HCT116 (cell line): ENCODE data around the gene GCNT3. TPM values are rescaled to one million over a fixed set of nuclear protein-coding genes. Genes with fewer than 3 reads are reported as not detected.

Experiments used
- ATAC-seq: fragments of 200-7000 bp; cut with Tn5 transposase; 2 replicates; pipeline ENCODE4 v1.9.1; 2020; ENCODE audit warnings: mild to moderate bottlenecking, moderate library complexity
- BruUV-seq: library from RNA; stranded (reverse); fragments of 400-500 nt; replicated peaks from 2 replicates; lab custom pipeline; 2021; lab: Mats Ljungman, UMichigan
- CTCF ChIA-PET: fragments of 300-600 bp; sonication (Branson Sonifier 250); formaldehyde crosslinking; loops from one replicate; lab custom pipeline; 2021; ENCODE audit warnings: antibody characterized with exemption; lab: Charles Lee
- POLR2A ChIA-PET: fragments of 300-600, 350-600 bp; sonication (Branson Sonifier 250); formaldehyde crosslinking; loops from one replicate; lab custom pipeline; 2021; ENCODE audit warnings: antibody characterized with exemption; lab: Charles Lee
- RAD21 ChIA-PET, 2 experiments: fragments of 300-600 bp; sonication (Branson Sonifier 250); formaldehyde crosslinking; loops; one replicate each; lab custom pipeline; 2023; ENCODE audit warnings: low total read pairs in 2 of 2; ENCODE audit not compliant: uncharacterized antibody in 2 of 2, unreplicated experiment in 2 of 2, low non-redundant PET in 1 of 2; lab: Charles Lee
- DNase-seq: peaks from one replicate; pipeline ENCODE4 v3.0.0-alpha.2; 2010; ENCODE audit warnings: low read depth, low spot score
- H2AFZ ChIP-seq: fragments of 200-600 bp; shearing (Covaris generic), sonication (generic); 2 replicates; pipeline ENCODE4 v1.6.1; 2017; ENCODE audit warnings: low read depth, mixed run types, mixed read lengths, antibody characterized with exemption, low read length; ENCODE audit not compliant: poor library complexity, severe bottlenecking
- H3K27ac ChIP-seq: 2 replicates; pipeline ENCODE4 v1.5.1; 2012; ENCODE audit warnings: low read depth, low read length
- H3K27me3 ChIP-seq: fragments of 200-600 bp; sonication (generic); 2 replicates; pipeline ENCODE4 v1.6.1; 2016; ENCODE audit warnings: mixed run types, low read length, mixed read lengths; ENCODE audit not compliant: insufficient read depth
- H3K36me3 ChIP-seq, 2 experiments: fragments of 200-500 bp in 1 of 2; fragments of 200-600 bp in 1 of 2; sonication (Bioruptor generic) in 1 of 2; sonication (generic) in 1 of 2; 2 replicates each; pipeline versions ENCODE4 v1.5.1 to v1.6.1; 2014 to 2016; ENCODE audit warnings: low read length in 2 of 2, inconsistent platforms in 1 of 2, mixed read lengths in 1 of 2, mixed run types in 1 of 2; ENCODE audit not compliant: insufficient read depth in 2 of 2, control insufficient read depth in 1 of 2
- H3K4me1 ChIP-seq, 2 experiments: fragments of 200-600 bp in 1 of 2; sonication (generic) in 1 of 2; 2 replicates each; pipeline versions ENCODE4 v1.5.1 to v1.6.1; 2012 to 2017; ENCODE audit warnings: low read length in 2 of 2, inconsistent platforms in 1 of 2, mild to moderate bottlenecking in 1 of 2, mixed read lengths in 1 of 2, mixed run types in 1 of 2, moderate library complexity in 1 of 2; ENCODE audit not compliant: insufficient read depth in 2 of 2, control insufficient read depth in 1 of 2
- H3K4me2 ChIP-seq: fragments of 200-600 bp; sonication (generic); 2 replicates; pipeline ENCODE4 v1.6.1; 2017; ENCODE audit warnings: mixed run types, low read length, mixed read lengths
- H3K4me3 ChIP-seq, 2 experiments: fragments of 200-600 bp in 1 of 2; sonication (generic) in 1 of 2; replicated peaks in 1 of 2; 2 replicates each; pipeline ENCODE4 v1.5.1; 2011 to 2016; ENCODE audit warnings: low read length in 2 of 2, control low read depth in 1 of 2, low read depth in 1 of 2, mild to moderate bottlenecking in 1 of 2, mixed read lengths in 1 of 2, mixed run types in 1 of 2
- H3K79me2 ChIP-seq: fragments of 200-600 bp; sonication (generic); 2 replicates; pipeline ENCODE4 v1.6.1; 2017; ENCODE audit warnings: mild to moderate bottlenecking, mixed run types, low read length, moderate library complexity, mixed read lengths; ENCODE audit not compliant: insufficient read depth
- H3K9ac ChIP-seq: fragments of 200-600 bp; sonication (generic); 2 replicates; pipeline ENCODE4 v1.6.1; 2016; ENCODE audit warnings: low read length, mixed read lengths
- H3K9me2 ChIP-seq: fragments of 200-600 bp; sonication (generic), shearing (Covaris generic); 2 replicates; pipeline ENCODE4 v1.6.1; 2017; ENCODE audit warnings: mixed run types, mild to moderate bottlenecking, moderate library complexity; ENCODE audit not compliant: insufficient read depth
- H3K9me3 ChIP-seq, 2 experiments: fragments of 200-500 bp in 1 of 2; fragments of 200-600 bp in 1 of 2; sonication (Bioruptor generic) in 1 of 2; sonication (generic) in 1 of 2; 2 replicates each; pipeline ENCODE4 v1.6.1; 2014 to 2017; ENCODE audit warnings: low read length in 2 of 2, mixed read lengths in 2 of 2, inconsistent platforms in 1 of 2, low read depth in 1 of 2, mild to moderate bottlenecking in 1 of 2, mixed run types in 1 of 2, moderate library complexity in 1 of 2; ENCODE audit not compliant: control insufficient read depth in 1 of 2, insufficient read depth in 1 of 2
- H4K20me1 ChIP-seq: fragments of 200-600 bp; sonication (generic), shearing (Covaris generic); 2 replicates; pipeline ENCODE4 v1.6.1; 2017; ENCODE audit warnings: mixed run types, mild to moderate bottlenecking, moderate library complexity; ENCODE audit not compliant: insufficient read depth
- CBX3 ChIP-seq: IDR thresholded peaks from 2 replicates; pipeline ENCODE4 v1.6.1; 2012; ENCODE audit warnings: low read depth
- CEBPB ChIP-seq: IDR thresholded peaks from 2 replicates; pipeline ENCODE4 v1.6.1; 2012; ENCODE audit warnings: low read depth
- EGR1 ChIP-seq: IDR thresholded peaks from 2 replicates; pipeline ENCODE4 v1.6.1; 2012; ENCODE audit warnings: low read depth
- ELF1 ChIP-seq: IDR thresholded peaks from 2 replicates; pipeline ENCODE4 v1.6.1; 2012; ENCODE audit warnings: low read depth, borderline replicate concordance
- EZH2 ChIP-seq: fragments of 200-600 bp; sonication (generic); IDR thresholded peaks from 2 replicates; pipeline ENCODE4 v1.6.1; 2017; ENCODE audit warnings: antibody characterized with exemption, mixed run types
- EZH2phosphoT487 ChIP-seq: fragments of 200-600 bp; IDR thresholded peaks from 2 replicates; pipeline ENCODE4 v1.6.1; 2018; ENCODE audit warnings: antibody characterized with exemption, borderline replicate concordance
- FOSL1 ChIP-seq: IDR thresholded peaks from 2 replicates; pipeline ENCODE4 v1.6.1; 2012; ENCODE audit warnings: low read depth
- POLR2A ChIP-seq: IDR thresholded peaks from 2 replicates; pipeline ENCODE4 v1.7.0; 2011; ENCODE audit warnings: borderline replicate concordance; ENCODE audit not compliant: insufficient read depth, insufficient read length; ENCODE audit errors: extremely low read depth
- REST ChIP-seq: IDR thresholded peaks from 2 replicates; pipeline ENCODE4 v1.6.1; 2012; ENCODE audit warnings: low read depth
- SIN3A ChIP-seq: IDR thresholded peaks from 2 replicates; pipeline ENCODE4 v1.6.1; 2012; ENCODE audit warnings: low read depth
- SP1 ChIP-seq: IDR thresholded peaks from 2 replicates; pipeline ENCODE4 v1.6.1; 2012; ENCODE audit warnings: low read depth
- SRF ChIP-seq: IDR thresholded peaks from 2 replicates; pipeline ENCODE4 v1.6.1; 2012; ENCODE audit warnings: low read depth
- TCF7L2 ChIP-seq: IDR thresholded peaks from 2 replicates; pipeline ENCODE4 v1.7.0; 2011; ENCODE audit warnings: borderline replicate concordance, inconsistent platforms; ENCODE audit not compliant: insufficient read depth, insufficient read length; ENCODE audit errors: extremely low read depth
- YY1 ChIP-seq: IDR thresholded peaks from 2 replicates; pipeline ENCODE4 v1.6.1; 2011; ENCODE audit warnings: low read length, low read depth, moderate library complexity, mild to moderate bottlenecking; ENCODE audit not compliant: insufficient replicate concordance; ENCODE audit errors: extremely low read depth
- ZNF274 ChIP-seq: fragments of 200-500 bp; sonication (Bioruptor generic); IDR thresholded peaks from 2 replicates; pipeline ENCODE4 v1.6.1; 2014; ENCODE audit warnings: mild to moderate bottlenecking, low read depth, low read length, inconsistent platforms
- intact Hi-C: fragments of 100-400 bp; cut with micrococcal nuclease; formaldehyde crosslinking; loops from 2 replicates; pipeline ENCODE4 v1.10.0; 2022
- total RNA-seq: library from RNA; stranded (reverse); gene quantifications from one replicate; pipeline ENCODE4 v1.2.1, GENCODE V29; 2021; ENCODE audit not compliant: unreplicated experiment
- TF ChIP-seq, protein P1 (sequence below): IDR thresholded peaks from 2 replicates; pipeline ENCODE4 v1.6.1; 2011; ENCODE audit warnings: mild to moderate bottlenecking, low read length, moderate library complexity; ENCODE audit not compliant: insufficient replicate concordance; ENCODE audit errors: extremely low read depth
- TF ChIP-seq, protein P2 (sequence below), 3 experiments: fragments of 200-600 bp in 1 of 3; sonication (generic) in 1 of 3; IDR thresholded peaks in 2 of 3; conservative IDR thresholded peaks in 1 of 3; 2 replicates each; pipeline ENCODE4 v1.5.1; 2012 to 2017; ENCODE audit warnings: low read depth in 2 of 3, low read length in 2 of 3, antibody characterized with exemption in 1 of 3, borderline replicate concordance in 1 of 3, control low read depth in 1 of 3, mild to moderate bottlenecking in 1 of 3, mixed read lengths in 1 of 3, mixed run types in 1 of 3, moderate library complexity in 1 of 3; ENCODE audit not compliant: insufficient read depth in 1 of 3

The GCNT3 gene
- total RNA-seq, 1 experiment from 2014 or later: 5.6 TPM

DNA sequence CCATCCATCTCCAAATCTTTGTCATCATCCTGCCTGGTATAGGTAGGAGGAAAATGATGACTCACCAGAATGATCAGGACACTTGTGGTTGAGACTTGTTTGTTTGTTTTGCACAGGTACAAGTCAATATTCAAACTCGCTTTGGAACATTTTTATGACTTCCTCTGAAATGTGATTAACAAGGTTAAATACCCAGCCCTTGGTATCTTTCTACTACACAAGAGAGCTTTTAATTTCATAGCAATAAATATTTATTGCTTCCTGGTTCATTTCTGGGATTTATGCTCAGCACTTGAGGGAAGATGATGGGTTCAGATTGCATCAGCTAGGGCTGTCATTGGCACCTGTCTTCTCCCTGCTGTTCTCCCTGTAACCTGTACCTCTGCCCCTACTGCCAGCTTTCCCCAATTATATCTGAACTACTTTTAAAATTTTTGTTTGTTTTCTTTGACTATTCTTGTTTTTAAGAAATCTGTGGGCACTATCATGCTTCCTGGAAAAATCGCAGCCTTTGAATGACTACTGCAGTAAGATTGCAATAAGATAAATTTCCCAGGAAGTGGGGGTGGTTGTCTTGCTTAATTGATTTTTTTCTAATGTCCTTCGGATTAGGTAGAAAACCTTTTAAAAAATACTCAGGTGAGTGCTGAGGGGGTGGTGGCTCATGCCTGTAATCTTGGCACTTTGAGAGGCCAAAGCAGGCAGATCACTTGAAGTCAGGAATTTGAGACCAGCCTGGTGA, 24.3 kb upstream of the GCNT3 start (continued):
- no peak for TF ChIP-seq YY1
- TF ChIP-seq SP1: peak; percentile 84
- TF ChIP-seq EZH2phosphoT487: no peak

DNA sequence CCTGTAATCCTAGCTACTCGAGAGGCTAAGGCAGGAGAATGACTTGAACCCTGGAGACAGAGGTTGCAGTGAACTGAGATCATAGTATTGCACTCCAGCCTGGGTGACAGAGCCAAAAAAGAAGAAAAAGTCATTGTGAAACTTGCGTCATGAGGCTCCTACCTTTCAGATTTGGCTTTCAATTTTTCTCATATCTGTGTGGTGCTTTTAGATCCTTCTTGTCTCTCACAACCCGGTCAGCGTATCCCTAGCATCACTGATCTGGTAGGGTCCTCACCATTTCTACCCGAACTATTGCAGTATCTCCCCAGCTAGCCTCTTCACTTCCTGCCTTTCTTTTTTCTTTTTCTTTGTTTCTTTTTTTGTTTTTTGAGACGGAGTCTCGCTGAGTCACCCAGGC, 21.6 kb upstream of the GCNT3 start:
- intact Hi-C loops: no loop called here
- no peak overlapping the region for H3K4me3 ChIP-seq
- no peak overlapping the region for H3K9ac ChIP-seq
- POLR2A ChIA-PET: no interaction called here
- no peaks in the 10 kb centered on the region for H3K9me3 ChIP-seq
- RAD21 ChIA-PET: no interaction called here
- H3K79me2 ChIP-seq: no peaks in the 10 kb centered on the region
- no TSS peak for BruUV-seq
- no peak overlapping the region for H3K4me2 ChIP-seq
- no peaks in the 10 kb centered on the region for H3K9me2 ChIP-seq
- peaks cover 12 to 24% of the 10 kb centered on the region in 2 experiments for H3K4me1 ChIP-seq
- H2AFZ ChIP-seq: no peak overlapping the region
- no peak for DNase-seq
- CTCF ChIA-PET: no interaction called here
- H4K20me1 ChIP-seq: no peaks in the 10 kb centered on the region
- no peaks in the 10 kb centered on the region for H3K36me3 ChIP-seq
- H3K27me3 ChIP-seq: no peaks in the 10 kb centered on the region
- no peak for ATAC-seq
- H3K27ac ChIP-seq: no peak overlapping the region
- TF ChIP-seq ZNF274 (no peak), EZH2phosphoT487 (no peak), POLR2A (no peak), YY1 (no peak), EZH2 (no peak), EGR1 (no peak), SRF (no peak), FOSL1 (no peak), TCF7L2 (no peak), CBX3 (no peak), SP1 (no peak), CEBPB (no peak), REST (no peak), ELF1 (no peak), SIN3A (no peak)
- TF ChIP-seq, protein P1, sequence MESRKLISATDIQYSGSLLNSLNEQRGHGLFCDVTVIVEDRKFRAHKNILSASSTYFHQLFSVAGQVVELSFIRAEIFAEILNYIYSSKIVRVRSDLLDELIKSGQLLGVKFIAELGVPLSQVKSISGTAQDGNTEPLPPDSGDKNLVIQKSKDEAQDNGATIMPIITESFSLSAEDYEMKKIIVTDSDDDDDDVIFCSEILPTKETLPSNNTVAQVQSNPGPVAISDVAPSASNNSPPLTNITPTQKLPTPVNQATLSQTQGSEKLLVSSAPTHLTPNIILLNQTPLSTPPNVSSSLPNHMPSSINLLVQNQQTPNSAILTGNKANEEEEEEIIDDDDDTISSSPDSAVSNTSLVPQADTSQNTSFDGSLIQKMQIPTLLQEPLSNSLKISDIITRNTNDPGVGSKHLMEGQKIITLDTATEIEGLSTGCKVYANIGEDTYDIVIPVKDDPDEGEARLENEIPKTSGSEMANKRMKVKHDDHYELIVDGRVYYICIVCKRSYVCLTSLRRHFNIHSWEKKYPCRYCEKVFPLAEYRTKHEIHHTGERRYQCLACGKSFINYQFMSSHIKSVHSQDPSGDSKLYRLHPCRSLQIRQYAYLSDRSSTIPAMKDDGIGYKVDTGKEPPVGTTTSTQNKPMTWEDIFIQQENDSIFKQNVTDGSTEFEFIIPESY: no peak
- TF ChIP-seq, protein P2, sequence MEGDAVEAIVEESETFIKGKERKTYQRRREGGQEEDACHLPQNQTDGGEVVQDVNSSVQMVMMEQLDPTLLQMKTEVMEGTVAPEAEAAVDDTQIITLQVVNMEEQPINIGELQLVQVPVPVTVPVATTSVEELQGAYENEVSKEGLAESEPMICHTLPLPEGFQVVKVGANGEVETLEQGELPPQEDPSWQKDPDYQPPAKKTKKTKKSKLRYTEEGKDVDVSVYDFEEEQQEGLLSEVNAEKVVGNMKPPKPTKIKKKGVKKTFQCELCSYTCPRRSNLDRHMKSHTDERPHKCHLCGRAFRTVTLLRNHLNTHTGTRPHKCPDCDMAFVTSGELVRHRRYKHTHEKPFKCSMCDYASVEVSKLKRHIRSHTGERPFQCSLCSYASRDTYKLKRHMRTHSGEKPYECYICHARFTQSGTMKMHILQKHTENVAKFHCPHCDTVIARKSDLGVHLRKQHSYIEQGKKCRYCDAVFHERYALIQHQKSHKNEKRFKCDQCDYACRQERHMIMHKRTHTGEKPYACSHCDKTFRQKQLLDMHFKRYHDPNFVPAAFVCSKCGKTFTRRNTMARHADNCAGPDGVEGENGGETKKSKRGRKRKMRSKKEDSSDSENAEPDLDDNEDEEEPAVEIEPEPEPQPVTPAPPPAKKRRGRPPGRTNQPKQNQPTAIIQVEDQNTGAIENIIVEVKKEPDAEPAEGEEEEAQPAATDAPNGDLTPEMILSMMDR (IDR thresholded peaks at IDR 0.05 in 2 of 3, conservative IDR thresholded peaks at IDR 0.05 in 1 of 3; ENCODE audit: borderline replicate concordance in 1 of 3, insufficient read depth in 1 of 3, low read depth in 2 of 3, low read length in 2 of 3): no peak
